CD14-positive monocyte (primary cell): ENCODE results near the gene MLIP. TPM values are rescaled to one million over a fixed set of nuclear protein-coding genes. Genes with fewer than 3 reads are reported as not detected.

ENCODE experiments used
- DNase-seq, 3 donors: peaks; one replicate each; pipeline ENCODE4 v3.0.0-alpha.2; 2011 to 2022
- H2AFZ ChIP-seq: 2 replicates; pipeline ENCODE4 v1.6.0; 2012; ENCODE audit warnings: mild to moderate bottlenecking, low read depth, low read length, inconsistent platforms; ENCODE audit not compliant: insufficient read depth, poor library complexity, severe bottlenecking
- H3K27ac ChIP-seq, 2 donors: 1 replicate in 1 of 2; 2 replicates in 1 of 2; pipeline ENCODE4 v1.5.1; 2012 to 2013; ENCODE audit warnings: low read length in 2 of 2, control low read depth in 1 of 2, inconsistent platforms in 1 of 2, low read depth in 1 of 2, mild to moderate bottlenecking in 1 of 2
- H3K27me3 ChIP-seq, 2 donors: one replicate each; pipeline versions ENCODE4 v1.6.0 to v1.6.1; 2011 to 2013; ENCODE audit warnings: low read length in 2 of 2; ENCODE audit not compliant: control insufficient read depth in 2 of 2, insufficient read depth in 2 of 2
- H3K36me3 ChIP-seq, 2 donors: replicated peaks in 1 of 2; 1 replicate in 1 of 2; 2 replicates in 1 of 2; pipeline versions ENCODE4 v1.5.1 to v1.6.1; 2012 to 2013; ENCODE audit warnings: low read length in 2 of 2, control low read depth in 1 of 2, inconsistent platforms in 1 of 2, mild to moderate bottlenecking in 1 of 2; ENCODE audit not compliant: insufficient read depth in 2 of 2, control insufficient read depth in 1 of 2
- H3K4me1 ChIP-seq, 2 donors: 1 replicate in 1 of 2; 2 replicates in 1 of 2; pipeline versions ENCODE4 v1.5.1 to v1.6.1; 2012 to 2013; ENCODE audit warnings: low read length in 2 of 2, control low read depth in 1 of 2, inconsistent platforms in 1 of 2, mild to moderate bottlenecking in 1 of 2, moderate library complexity in 1 of 2; ENCODE audit not compliant: insufficient read depth in 2 of 2, control insufficient read depth in 1 of 2
- H3K4me2 ChIP-seq: replicated peaks from 2 replicates; pipeline ENCODE3; 2012; ENCODE audit warnings: low read length, moderate library complexity, mild to moderate bottlenecking; ENCODE audit not compliant: poor library complexity, severe bottlenecking; ENCODE audit errors: extremely low read depth
- H3K4me3 ChIP-seq, 3 experiments: fragments of 200-600 bp in 1 of 3; sonication (generic) in 1 of 3; replicated peaks in 1 of 3; 1 replicate in 2 of 3; 2 replicates in 1 of 3; pipeline ENCODE4 v1.5.1; 2011 to 2013; ENCODE audit warnings: low read length in 3 of 3, mild to moderate bottlenecking in 3 of 3, control low read depth in 2 of 3, low read depth in 2 of 3, inconsistent platforms in 1 of 3, moderate library complexity in 1 of 3
- H3K79me2 ChIP-seq: 2 replicates; pipeline ENCODE4 v1.6.0; 2012; ENCODE audit warnings: mild to moderate bottlenecking, control low read depth, inconsistent platforms, low read length, moderate library complexity; ENCODE audit not compliant: insufficient read depth
- H3K9ac ChIP-seq: 2 replicates; pipeline ENCODE4 v1.6.0; 2017; ENCODE audit warnings: low read length, mild to moderate bottlenecking; ENCODE audit not compliant: insufficient read depth, poor library complexity, severe bottlenecking
- H3K9me3 ChIP-seq, 2 donors: replicated peaks in 1 of 2; 1 replicate in 1 of 2; 2 replicates in 1 of 2; pipeline versions ENCODE4 v1.5.1 to v1.6.1; 2012 to 2013; ENCODE audit warnings: low read length in 2 of 2, control low read depth in 1 of 2; ENCODE audit not compliant: control insufficient read depth in 1 of 2, insufficient read depth in 1 of 2
- H4K20me1 ChIP-seq: 2 replicates; pipeline ENCODE4 v1.6.0; 2012; ENCODE audit warnings: mild to moderate bottlenecking, low read length, control low read depth, moderate library complexity; ENCODE audit not compliant: insufficient read depth
- H3K27ac Mint-ChIP-seq, 7 donors: one replicate each; pipeline ENCODE4 v1.8.0; 2020; ENCODE audit warnings: mild to moderate bottlenecking in 7 of 7, mixed read lengths in 7 of 7, moderate library complexity in 6 of 7, inconsistent platforms in 2 of 7
- H3K27me3 Mint-ChIP-seq, 3 donors: one replicate each; pipeline ENCODE4 v1.8.0; 2021 to 2022; ENCODE audit warnings: low read depth in 3 of 3, mild to moderate bottlenecking in 3 of 3, mixed read lengths in 3 of 3, moderate library complexity in 3 of 3, inconsistent platforms in 1 of 3
- H3K36me3 Mint-ChIP-seq, 2 donors: one replicate each; pipeline ENCODE4 v1.8.0; 2020; ENCODE audit warnings: mixed read lengths in 2 of 2, inconsistent platforms in 1 of 2, mild to moderate bottlenecking in 1 of 2
- H3K4me1 Mint-ChIP-seq: one replicate; pipeline ENCODE4 v1.8.0; 2020; ENCODE audit warnings: mild to moderate bottlenecking, mixed read lengths
- H3K4me3 Mint-ChIP-seq, 2 donors: one replicate each; pipeline ENCODE4 v1.8.0; 2020; ENCODE audit warnings: mild to moderate bottlenecking in 2 of 2, mixed read lengths in 2 of 2, moderate library complexity in 1 of 2
- H3K9me3 Mint-ChIP-seq, 7 donors: one replicate each; pipeline ENCODE4 v1.8.0; 2020 to 2022; ENCODE audit warnings: mixed read lengths in 7 of 7, mild to moderate bottlenecking in 6 of 7, moderate library complexity in 6 of 7, inconsistent platforms in 2 of 7
- WGBS: methylation state at CpG from one replicate; pipeline ENCODE4 v1.1.5; 2013; ENCODE audit warnings: missing lambda C conversion rate; ENCODE audit not compliant: insufficient coverage; 5-methylcytosine and 5-hydroxymethylcytosine counted together
- intact Hi-C, 2 donors: fragments of 100-400 bp; cut with micrococcal nuclease; formaldehyde crosslinking; loops; one replicate each; pipeline versions ENCODE4 v1.15.0 to v1.15.1; 2023
- polyA plus RNA-seq, 3 donors: library from polyadenylated mRNA; depleted of rRNA in 1 of 3; unstranded in 2 of 3; stranded (reverse) in 1 of 3; fragments of 300-500 nt in 2 of 3; fragments of >200 nt in 1 of 3; fragmentation: Illumina TruSeq in 2 of 3; gene quantifications; 1 replicate in 2 of 3; 2 replicates in 1 of 3; pipeline ENCODE4 v1.2.3, GENCODE V29; 2012 to 2021
- TF ChIP-seq, protein P1 (sequence below): fragments of 200-600 bp; IDR thresholded peaks from one replicate; pipeline ENCODE4 v1.8.0; 2022; ENCODE audit warnings: antibody characterized with exemption, mild to moderate bottlenecking

The MLIP gene
- polyA plus RNA-seq, 3 donors, result not detected

GRCh38 chr6:54073487-54073886 lies 37.8 kb upstream of the MLIP start:
- TF ChIP-seq, protein P1, sequence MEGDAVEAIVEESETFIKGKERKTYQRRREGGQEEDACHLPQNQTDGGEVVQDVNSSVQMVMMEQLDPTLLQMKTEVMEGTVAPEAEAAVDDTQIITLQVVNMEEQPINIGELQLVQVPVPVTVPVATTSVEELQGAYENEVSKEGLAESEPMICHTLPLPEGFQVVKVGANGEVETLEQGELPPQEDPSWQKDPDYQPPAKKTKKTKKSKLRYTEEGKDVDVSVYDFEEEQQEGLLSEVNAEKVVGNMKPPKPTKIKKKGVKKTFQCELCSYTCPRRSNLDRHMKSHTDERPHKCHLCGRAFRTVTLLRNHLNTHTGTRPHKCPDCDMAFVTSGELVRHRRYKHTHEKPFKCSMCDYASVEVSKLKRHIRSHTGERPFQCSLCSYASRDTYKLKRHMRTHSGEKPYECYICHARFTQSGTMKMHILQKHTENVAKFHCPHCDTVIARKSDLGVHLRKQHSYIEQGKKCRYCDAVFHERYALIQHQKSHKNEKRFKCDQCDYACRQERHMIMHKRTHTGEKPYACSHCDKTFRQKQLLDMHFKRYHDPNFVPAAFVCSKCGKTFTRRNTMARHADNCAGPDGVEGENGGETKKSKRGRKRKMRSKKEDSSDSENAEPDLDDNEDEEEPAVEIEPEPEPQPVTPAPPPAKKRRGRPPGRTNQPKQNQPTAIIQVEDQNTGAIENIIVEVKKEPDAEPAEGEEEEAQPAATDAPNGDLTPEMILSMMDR, result no peak
- H3K9me3 ChIP-seq, result no peaks in the 10 kb centered on the region
- no peak overlapping the region for H3K9ac ChIP-seq
- H3K36me3 ChIP-seq, result no peaks in the 10 kb centered on the region
- no peak overlapping the region for H3K27ac Mint-ChIP-seq
- no peaks in the 10 kb centered on the region for H3K36me3 Mint-ChIP-seq
- peaks cover 0 to 2% (median 0%) of the 10 kb centered on the region in 7 donors for H3K9me3 Mint-ChIP-seq
- H3K4me2 ChIP-seq, result no peak overlapping the region
- peaks cover 0 to 4% (median 0%) of the 10 kb centered on the region in 3 donors for H3K27me3 Mint-ChIP-seq
- H3K79me2 ChIP-seq, result no peaks in the 10 kb centered on the region
- no peak overlapping the region for H3K4me3 Mint-ChIP-seq
- no peak for DNase-seq
- no peak overlapping the region for H3K4me3 ChIP-seq
- no peak overlapping the region for H3K27ac ChIP-seq
- no peak overlapping the region for H2AFZ ChIP-seq
- WGBS, result no CpG with 5 or more reads among the region's 2 CpGs
- H3K4me1 Mint-ChIP-seq, result no peaks in the 10 kb centered on the region
- intact Hi-C loops, result no loop called here
- H3K27me3 ChIP-seq, result no peaks in the 10 kb centered on the region
- no peaks in the 10 kb centered on the region for H3K4me1 ChIP-seq
- H4K20me1 ChIP-seq, result no peaks in the 10 kb centered on the region

DNA sequence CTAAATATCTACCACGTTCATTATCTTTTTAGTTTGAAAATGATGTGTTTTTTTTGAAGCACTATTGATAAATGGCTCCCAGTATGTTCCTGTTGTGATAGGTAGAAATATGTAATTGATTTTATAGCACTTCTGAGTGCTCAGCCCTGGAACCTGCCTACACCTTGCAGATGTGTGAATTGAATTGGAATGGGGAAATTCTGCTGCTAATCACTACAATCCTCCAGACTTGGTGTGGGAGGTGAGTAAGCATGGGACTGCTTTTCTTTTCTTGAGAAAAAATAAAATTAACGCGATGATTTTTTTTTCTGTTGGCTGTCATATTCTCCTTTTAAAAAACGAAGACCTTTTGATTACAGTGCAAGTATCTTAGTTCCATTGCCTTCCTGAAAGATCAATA lies 37.1 kb upstream of the MLIP start:
- Histone ChIP-seq H3K4me3 (no peak overlapping the region), H3K9me3 (no peaks in the 10 kb centered on the region), H3K4me1 (no peaks in the 10 kb centered on the region), H3K27me3 (no peaks in the 10 kb centered on the region), H3K4me2 (no peak overlapping the region), H3K79me2 (no peaks in the 10 kb centered on the region), H2AFZ (no peak overlapping the region), H3K36me3 (no peaks in the 10 kb centered on the region), H3K27ac (no peak overlapping the region), H3K9ac (no peak overlapping the region), H4K20me1 (no peaks in the 10 kb centered on the region)
- Mint-ChIP-seq H3K36me3 (no peaks in the 10 kb centered on the region), H3K4me3 (no peak overlapping the region), H3K4me1 (no peaks in the 10 kb centered on the region), H3K9me3 (peaks cover 0 to 2% (median 0%) of the 10 kb centered on the region in 7 donors), H3K27ac (no peak overlapping the region), H3K27me3 (peaks cover 0 to 4% (median 0%) of the 10 kb centered on the region in 3 donors)
- WGBS, result no CpG with 5 or more reads among the region's 4 CpGs
- no peak for DNase-seq
- intact Hi-C loops, result no loop called here
- TF ChIP-seq, protein P1, result no peak
